Esophagus squamous epithelium (tissue), 4 donors: Measurements from ENCODE around the gene NOSTRIN.

Source experiments
- POLR2A ChIP-seq, 4 donors: fragments of 450-650 bp; IDR thresholded peaks; one replicate each; pipeline ENCODE4 v1.6.1; 2017; ENCODE audit warnings: antibody characterized with exemption in 4 of 4, mild to moderate bottlenecking in 4 of 4, moderate library complexity in 3 of 4
- TF ChIP-seq, protein P1 (sequence below), 6 experiments: fragments of 450-650 bp in 4 of 6; fragments of 200-600 bp in 2 of 6; sonication (generic) in 2 of 6; IDR thresholded peaks; one replicate each; pipeline ENCODE4 v1.5.1; 2016 to 2019; ENCODE audit warnings: antibody characterized with exemption in 6 of 6, mild to moderate bottlenecking in 4 of 6, moderate library complexity in 4 of 6

- TF ChIP-seq, protein P1, sequence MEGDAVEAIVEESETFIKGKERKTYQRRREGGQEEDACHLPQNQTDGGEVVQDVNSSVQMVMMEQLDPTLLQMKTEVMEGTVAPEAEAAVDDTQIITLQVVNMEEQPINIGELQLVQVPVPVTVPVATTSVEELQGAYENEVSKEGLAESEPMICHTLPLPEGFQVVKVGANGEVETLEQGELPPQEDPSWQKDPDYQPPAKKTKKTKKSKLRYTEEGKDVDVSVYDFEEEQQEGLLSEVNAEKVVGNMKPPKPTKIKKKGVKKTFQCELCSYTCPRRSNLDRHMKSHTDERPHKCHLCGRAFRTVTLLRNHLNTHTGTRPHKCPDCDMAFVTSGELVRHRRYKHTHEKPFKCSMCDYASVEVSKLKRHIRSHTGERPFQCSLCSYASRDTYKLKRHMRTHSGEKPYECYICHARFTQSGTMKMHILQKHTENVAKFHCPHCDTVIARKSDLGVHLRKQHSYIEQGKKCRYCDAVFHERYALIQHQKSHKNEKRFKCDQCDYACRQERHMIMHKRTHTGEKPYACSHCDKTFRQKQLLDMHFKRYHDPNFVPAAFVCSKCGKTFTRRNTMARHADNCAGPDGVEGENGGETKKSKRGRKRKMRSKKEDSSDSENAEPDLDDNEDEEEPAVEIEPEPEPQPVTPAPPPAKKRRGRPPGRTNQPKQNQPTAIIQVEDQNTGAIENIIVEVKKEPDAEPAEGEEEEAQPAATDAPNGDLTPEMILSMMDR (IDR thresholded peaks at IDR 0.05): no peak
- no peak for TF ChIP-seq POLR2A (IDR thresholded peaks at IDR 0.05)
Observed at GRCh38 chr2:168821992-168822391, 19.6 kb downstream of the NOSTRIN start.
